Testis (tissue), 2 donors: ENCODE measurements around the gene MPND.

Source experiments
- POLR2A ChIP-seq: fragments of 450-650 bp; IDR thresholded peaks from one replicate; pipeline ENCODE4 v1.6.1; 2017; ENCODE audit warnings: antibody characterized with exemption, mild to moderate bottlenecking, moderate library complexity
- TF ChIP-seq, protein P1 (sequence below), 3 experiments: fragments of 450-650 bp in 2 of 3; fragments of 200-600 bp in 1 of 3; sonication (generic) in 1 of 3; IDR thresholded peaks; one replicate each; pipeline ENCODE4 v1.5.1; 2016 to 2019; ENCODE audit warnings: antibody characterized with exemption in 3 of 3, mild to moderate bottlenecking in 2 of 3, moderate library complexity in 1 of 3

DNA sequence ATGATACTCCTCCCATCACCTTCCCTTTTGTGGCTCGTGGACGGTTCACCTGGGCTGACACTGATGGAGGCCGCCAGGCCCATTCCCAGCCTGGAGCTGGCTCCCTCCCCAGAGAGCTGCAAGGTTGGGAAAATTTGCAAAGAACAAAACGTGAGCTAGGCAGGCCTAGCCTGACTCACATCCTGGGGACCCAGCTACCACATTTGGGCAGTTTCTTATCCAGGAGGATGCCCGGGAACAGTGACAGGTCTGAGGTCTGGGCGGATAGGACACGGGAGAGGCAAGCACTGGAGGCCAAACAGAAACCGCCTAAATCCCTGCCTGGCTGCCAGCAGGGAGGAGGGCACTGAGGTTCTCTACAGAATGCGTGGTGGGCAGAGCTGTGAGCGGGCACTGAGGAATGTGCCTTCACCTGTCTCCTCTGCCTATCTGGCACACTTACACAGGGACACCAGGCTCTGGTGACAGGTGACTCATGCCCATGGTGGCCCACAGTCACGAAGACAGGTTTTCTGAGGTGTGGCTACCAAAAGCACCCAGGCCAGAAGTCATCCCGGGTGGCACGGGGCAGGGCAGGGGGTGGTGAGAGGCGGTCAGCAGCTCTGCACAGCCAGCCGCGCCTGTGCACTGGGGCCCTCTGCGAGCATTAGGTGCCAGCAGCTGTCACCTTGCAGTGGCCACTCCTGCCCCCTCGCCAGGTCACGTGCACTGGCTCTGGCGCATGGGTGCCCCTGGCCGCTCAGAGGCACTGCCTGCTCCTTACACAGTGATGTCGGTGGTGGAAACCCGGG is 33.8 kb downstream of the MPND start:
- TF ChIP-seq, protein P1, sequence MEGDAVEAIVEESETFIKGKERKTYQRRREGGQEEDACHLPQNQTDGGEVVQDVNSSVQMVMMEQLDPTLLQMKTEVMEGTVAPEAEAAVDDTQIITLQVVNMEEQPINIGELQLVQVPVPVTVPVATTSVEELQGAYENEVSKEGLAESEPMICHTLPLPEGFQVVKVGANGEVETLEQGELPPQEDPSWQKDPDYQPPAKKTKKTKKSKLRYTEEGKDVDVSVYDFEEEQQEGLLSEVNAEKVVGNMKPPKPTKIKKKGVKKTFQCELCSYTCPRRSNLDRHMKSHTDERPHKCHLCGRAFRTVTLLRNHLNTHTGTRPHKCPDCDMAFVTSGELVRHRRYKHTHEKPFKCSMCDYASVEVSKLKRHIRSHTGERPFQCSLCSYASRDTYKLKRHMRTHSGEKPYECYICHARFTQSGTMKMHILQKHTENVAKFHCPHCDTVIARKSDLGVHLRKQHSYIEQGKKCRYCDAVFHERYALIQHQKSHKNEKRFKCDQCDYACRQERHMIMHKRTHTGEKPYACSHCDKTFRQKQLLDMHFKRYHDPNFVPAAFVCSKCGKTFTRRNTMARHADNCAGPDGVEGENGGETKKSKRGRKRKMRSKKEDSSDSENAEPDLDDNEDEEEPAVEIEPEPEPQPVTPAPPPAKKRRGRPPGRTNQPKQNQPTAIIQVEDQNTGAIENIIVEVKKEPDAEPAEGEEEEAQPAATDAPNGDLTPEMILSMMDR (IDR thresholded peaks at IDR 0.05), result no peak
- no peak for TF ChIP-seq POLR2A
